Caco-2 (cell line): ENCODE measurements around the gene ANKRD23. TPM values are rescaled to one million over a fixed set of nuclear protein-coding genes. Genes with fewer than 3 reads are reported as not detected.

Source experiments
- BruUV-seq: library from RNA; stranded (reverse); fragments of 400-500 nt; replicated peaks from 2 replicates; lab custom pipeline; 2021; lab: Mats Ljungman, UMichigan
- CTCF ChIA-PET: fragments of 300-600 bp; sonication (Branson Sonifier 250); formaldehyde crosslinking; loops from one replicate; lab custom pipeline; 2022; ENCODE audit warnings: antibody characterized with exemption; lab: Charles Lee
- POLR2A ChIA-PET: fragments of 300-600 bp; sonication (Branson Sonifier 250); formaldehyde crosslinking; loops from one replicate; lab custom pipeline; 2022; ENCODE audit warnings: antibody characterized with exemption; lab: Charles Lee
- DNase-seq, 2 experiments: peaks; one replicate each; pipeline versions ENCODE4 v3.0.0 to v3.0.0-alpha.2; 2020 to 2022
- H3K27me3 ChIP-seq: replicated peaks from 2 replicates; pipeline ENCODE4 v1.6.0; 2011; ENCODE audit warnings: low read length; ENCODE audit not compliant: control insufficient read depth, insufficient read depth
- H3K36me3 ChIP-seq: 2 replicates; pipeline ENCODE4 v1.5.1; 2011; ENCODE audit warnings: low read length; ENCODE audit not compliant: control insufficient read depth, insufficient read depth
- H3K4me1 ChIP-seq: fragments of 250-450 bp; sonication (Bioruptor Pico); 2 replicates; pipeline ENCODE4 v1.5.1; 2020; ENCODE audit warnings: mild to moderate bottlenecking
- H3K4me3 ChIP-seq: 2 replicates; pipeline ENCODE4 v1.5.1; 2011; ENCODE audit warnings: low read depth, mild to moderate bottlenecking, control low read depth, low read length
- H3K9me3 ChIP-seq: fragments of 250-450 bp; sonication (Bioruptor Pico); 2 replicates; pipeline ENCODE4 v1.5.1; 2020; ENCODE audit warnings: mild to moderate bottlenecking, moderate library complexity
- H3K27ac Mint-ChIP-seq: one replicate; pipeline ENCODE4 v1.8.0; 2022; ENCODE audit warnings: mixed read lengths; ENCODE audit not compliant: unreplicated experiment
- H3K27me3 Mint-ChIP-seq: one replicate; pipeline ENCODE4 v1.8.0; 2022; ENCODE audit warnings: mixed read lengths; ENCODE audit not compliant: insufficient read depth, unreplicated experiment
- H3K36me3 Mint-ChIP-seq: one replicate; pipeline ENCODE4 v1.8.0; 2022; ENCODE audit warnings: mild to moderate bottlenecking, mixed read lengths; ENCODE audit not compliant: insufficient read depth, unreplicated experiment
- H3K4me1 Mint-ChIP-seq: one replicate; pipeline ENCODE4 v1.8.0; 2022; ENCODE audit warnings: low read depth, mixed read lengths; ENCODE audit not compliant: unreplicated experiment
- H3K4me3 Mint-ChIP-seq: one replicate; pipeline ENCODE4 v1.8.0; 2022; ENCODE audit warnings: mild to moderate bottlenecking, moderate library complexity, mixed read lengths; ENCODE audit not compliant: unreplicated experiment
- H3K9me3 Mint-ChIP-seq: one replicate; pipeline ENCODE4 v1.8.0; 2022; ENCODE audit warnings: mixed read lengths; ENCODE audit not compliant: unreplicated experiment
- intact Hi-C: fragments of 100-400 bp; cut with micrococcal nuclease; formaldehyde crosslinking; loops from one replicate; pipeline ENCODE4 v1.10.0; 2022; ENCODE audit not compliant: unreplicated experiment
- total RNA-seq: library from RNA; stranded (reverse); gene quantifications from 2 replicates; pipeline ENCODE4 v1.2.3, GENCODE V29; 2022
- TF ChIP-seq, protein P1 (sequence below), 2 experiments: fragments of 200-600 bp in 1 of 2; IDR thresholded peaks; 1 replicate in 1 of 2; 2 replicates in 1 of 2; pipeline versions ENCODE4 v1.5.1 to v1.8.0; 2011 to 2022; ENCODE audit warnings: antibody characterized with exemption in 1 of 2, control low read depth in 1 of 2, inconsistent platforms in 1 of 2, low read depth in 1 of 2, low read length in 1 of 2, mild to moderate bottlenecking in 1 of 2, moderate library complexity in 1 of 2; ENCODE audit not compliant: insufficient read depth in 1 of 2, severe bottlenecking in 1 of 2, unreplicated experiment in 1 of 2

Gene ANKRD23
- total RNA-seq, 1 experiment from 2014 or later, result 2.5 TPM

DNA sequence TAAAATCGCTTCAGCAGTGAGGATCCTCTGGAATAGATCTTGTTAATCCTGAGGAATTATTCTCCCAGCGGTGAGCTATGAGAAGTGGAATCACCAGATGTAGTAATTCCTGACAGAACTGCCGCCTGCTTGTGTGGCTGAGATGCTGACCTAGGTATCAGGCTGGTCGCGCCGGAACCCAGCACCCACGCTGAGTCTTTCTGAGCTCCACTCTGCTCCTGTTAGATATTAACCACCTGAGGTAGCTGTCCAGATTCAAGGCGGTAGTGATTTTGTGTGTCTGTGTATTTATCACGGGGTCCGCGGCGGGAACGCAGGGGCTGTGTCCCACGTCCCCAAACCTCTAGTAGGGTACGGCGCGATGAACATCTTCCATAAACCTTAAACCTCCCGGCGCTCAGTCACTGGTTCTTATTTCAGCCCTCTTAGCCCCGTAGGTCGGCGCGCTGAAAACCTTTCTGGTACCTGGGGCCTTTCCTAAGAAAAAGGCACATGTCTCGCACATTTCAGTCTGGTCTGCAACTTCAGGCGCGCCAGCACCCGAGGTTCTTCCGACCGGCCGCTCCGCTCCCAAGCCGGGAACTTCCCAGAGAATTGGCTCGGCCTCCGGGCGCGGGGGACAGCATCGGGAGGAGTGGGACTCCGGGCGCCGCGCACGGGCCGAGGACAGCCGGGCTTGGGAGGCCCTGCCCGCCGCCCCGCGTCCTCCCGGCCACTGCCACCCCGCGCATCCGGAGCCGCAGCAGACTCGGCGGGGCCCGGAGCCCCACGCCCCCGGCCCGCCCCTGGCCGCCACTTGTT, 28.3 kb downstream of the ANKRD23 start:
- intact Hi-C loops, result loop anchor here (2.0 to 5.0 kb wide), 3 partner anchors 53 to 178 kb away; partner anchors contain the start of gene KANSL3
- CTCF ChIA-PET, result interaction anchor here (1.0 to 1.8 kb wide), 5 partner anchors 42 to 54 kb away, joined by 4 to 11 read pairs (median 5); partner anchors contain the start of genes ANKRD39 and CNNM4

GRCh38 chr2:96813656-96814055, 30.2 kb downstream of the ANKRD23 start:
- Mint-ChIP-seq H3K36me3 (peaks cover 41% of the 10 kb centered on the region), H3K4me1 (peaks cover 16% of the 10 kb centered on the region), H3K4me3 (no peak overlapping the region), H3K9me3 (no peaks in the 10 kb centered on the region), H3K27me3 (no peaks in the 10 kb centered on the region), H3K27ac (no peak overlapping the region)
- intact Hi-C loops, result no loop called here
- Histone ChIP-seq H3K36me3 (peaks cover 3% of the 10 kb centered on the region), H3K9me3 (no peaks in the 10 kb centered on the region), H3K4me1 (peaks cover 8% of the 10 kb centered on the region), H3K27me3 (no peaks in the 10 kb centered on the region), H3K4me3 (no peak overlapping the region)
- ChIA-PET POLR2A (no interaction called here), CTCF (interaction anchor here (0.8 to 1.2 kb wide), 2 partner anchors 53 to 209 kb away, joined by 3 to 10 read pairs; partner anchors contain the start of gene CNNM4)
- TF ChIP-seq, protein P1, sequence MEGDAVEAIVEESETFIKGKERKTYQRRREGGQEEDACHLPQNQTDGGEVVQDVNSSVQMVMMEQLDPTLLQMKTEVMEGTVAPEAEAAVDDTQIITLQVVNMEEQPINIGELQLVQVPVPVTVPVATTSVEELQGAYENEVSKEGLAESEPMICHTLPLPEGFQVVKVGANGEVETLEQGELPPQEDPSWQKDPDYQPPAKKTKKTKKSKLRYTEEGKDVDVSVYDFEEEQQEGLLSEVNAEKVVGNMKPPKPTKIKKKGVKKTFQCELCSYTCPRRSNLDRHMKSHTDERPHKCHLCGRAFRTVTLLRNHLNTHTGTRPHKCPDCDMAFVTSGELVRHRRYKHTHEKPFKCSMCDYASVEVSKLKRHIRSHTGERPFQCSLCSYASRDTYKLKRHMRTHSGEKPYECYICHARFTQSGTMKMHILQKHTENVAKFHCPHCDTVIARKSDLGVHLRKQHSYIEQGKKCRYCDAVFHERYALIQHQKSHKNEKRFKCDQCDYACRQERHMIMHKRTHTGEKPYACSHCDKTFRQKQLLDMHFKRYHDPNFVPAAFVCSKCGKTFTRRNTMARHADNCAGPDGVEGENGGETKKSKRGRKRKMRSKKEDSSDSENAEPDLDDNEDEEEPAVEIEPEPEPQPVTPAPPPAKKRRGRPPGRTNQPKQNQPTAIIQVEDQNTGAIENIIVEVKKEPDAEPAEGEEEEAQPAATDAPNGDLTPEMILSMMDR (IDR thresholded peaks at IDR 0.05; ENCODE audit: insufficient read depth in 1 of 2, low read depth in 1 of 2, low read length in 1 of 2, severe bottlenecking in 1 of 2, unreplicated experiment in 1 of 2), result no peak
- BruUV-seq, result no TSS peak
- DNase-seq, result no peak

More for the DNA sequence above, 28.3 kb downstream of the ANKRD23 start:
- H3K9me3 Mint-ChIP-seq, result no peaks in the 10 kb centered on the region
- POLR2A ChIA-PET, result interaction anchor here (0.5 kb wide), 3 partner anchors 43 to 55 kb away, joined by 3 to 10 read pairs (median 7); no protein-coding TSS in a partner anchor
- Histone ChIP-seq H3K36me3 (peaks cover 3% of the 10 kb centered on the region), H3K27me3 (no peaks in the 10 kb centered on the region), H3K4me3 (peak overlapping the region; percentile 96), H3K9me3 (no peaks in the 10 kb centered on the region), H3K4me1 (peaks cover 24% of the 10 kb centered on the region)
- H3K4me1 Mint-ChIP-seq, result peaks cover 34% of the 10 kb centered on the region
- H3K36me3 Mint-ChIP-seq, result peaks cover 54% of the 10 kb centered on the region
- H3K27me3 Mint-ChIP-seq, result no peaks in the 10 kb centered on the region
- peak overlapping the region; percentile 42 for H3K27ac Mint-ChIP-seq
- TF ChIP-seq, protein P1 (IDR thresholded peaks at IDR 0.05; ENCODE audit: insufficient read depth in 1 of 2, low read depth in 1 of 2, low read length in 1 of 2, severe bottlenecking in 1 of 2, unreplicated experiment in 1 of 2), result no peak
- peak overlapping the region; percentile 84 for H3K4me3 Mint-ChIP-seq
- BruUV-seq, result TSS peak; percentile 86
- DNase-seq, result peak in 1 of 2 experiments; percentile 55

GRCh38 chr2:96811917-96812316, 31.9 kb downstream of the ANKRD23 start:
- Mint-ChIP-seq H3K36me3 (peaks cover 25% of the 10 kb centered on the region), H3K9me3 (no peaks in the 10 kb centered on the region), H3K27ac (no peak overlapping the region), H3K4me3 (no peak overlapping the region), H3K4me1 (peaks cover 8% of the 10 kb centered on the region), H3K27me3 (no peaks in the 10 kb centered on the region)
- POLR2A ChIA-PET, result no interaction called here
- DNase-seq, result no peak
- CTCF ChIA-PET, result no interaction called here
- Histone ChIP-seq H3K27me3 (no peaks in the 10 kb centered on the region), H3K9me3 (no peaks in the 10 kb centered on the region), H3K4me3 (no peak overlapping the region), H3K4me1 (peaks cover 4% of the 10 kb centered on the region; the same call in 1 of the 2 replicates), H3K36me3 (peaks cover 6% of the 10 kb centered on the region)
- BruUV-seq, result no TSS peak
- TF ChIP-seq, protein P1 (IDR thresholded peaks at IDR 0.05; ENCODE audit: insufficient read depth in 1 of 2, low read depth in 1 of 2, low read length in 1 of 2, severe bottlenecking in 1 of 2, unreplicated experiment in 1 of 2), result no peak
- intact Hi-C loops, result no loop called here
